Osteocyte (in vitro differentiated cells): ENCODE measurements around the gene SCAMP3. TPM values are rescaled to one million over a fixed set of nuclear protein-coding genes. Genes with fewer than 3 reads are reported as not detected.
A peak's percentile ranks its signal among the peaks of the same experiment; 100 is the strongest.

Experiments
- DNase-seq: peaks from one replicate; pipeline ENCODE4 v3.0.0; 2021; ENCODE audit warnings: mixed read lengths; ENCODE audit not compliant: unreplicated experiment; ENCODE audit errors: extremely low spot score
- H3K27ac Mint-ChIP-seq: one replicate; pipeline ENCODE4 v1.8.0; 2021; ENCODE audit warnings: mild to moderate bottlenecking, mixed read lengths; ENCODE audit not compliant: unreplicated experiment
- H3K27me3 Mint-ChIP-seq: one replicate; pipeline ENCODE4 v1.8.0; 2021; ENCODE audit warnings: mixed read lengths; ENCODE audit not compliant: unreplicated experiment
- H3K36me3 Mint-ChIP-seq: one replicate; pipeline ENCODE4 v1.8.0; 2021; ENCODE audit warnings: mixed read lengths; ENCODE audit not compliant: unreplicated experiment
- H3K4me1 Mint-ChIP-seq: one replicate; pipeline ENCODE4 v1.8.0; 2021; ENCODE audit warnings: mixed read lengths; ENCODE audit not compliant: unreplicated experiment
- H3K4me3 Mint-ChIP-seq: one replicate; pipeline ENCODE4 v1.8.0; 2021; ENCODE audit warnings: mild to moderate bottlenecking, moderate library complexity, mixed read lengths; ENCODE audit not compliant: unreplicated experiment
- H3K9me3 Mint-ChIP-seq: one replicate; pipeline ENCODE4 v1.8.0; 2021; ENCODE audit warnings: mixed read lengths; ENCODE audit not compliant: unreplicated experiment
- long read RNA-seq: library from polyadenylated mRNA; unstranded; transcript quantifications from one replicate; pipeline ENCODE4 v2.0.0, GENCODE V29; 2021
- total RNA-seq: library from RNA; stranded (reverse); gene quantifications from 2 replicates; pipeline ENCODE4 v1.2.1, GENCODE V29; 2021
- TF ChIP-seq, protein P1 (sequence below): fragments of 200-600 bp; sonication (generic); IDR thresholded peaks from 2 replicates; pipeline ENCODE4 v1.5.0; 2021; ENCODE audit warnings: antibody characterized with exemption, mild to moderate bottlenecking, moderate library complexity

SCAMP3 gene
- total RNA-seq = 73.7 and 74.6 TPM in 2 replicates
- long read RNA-seq, transcript SCAMP3-201 (9 exons, 1,446 nt) = major isoform, 30 of 49 reads
- long read RNA-seq, transcript SCAMP3-202 (8 exons, 1,537 nt) = minor isoform, 5 of 49 reads
- long read RNA-seq, partial matches to known transcripts = 3 of 49 reads
- long read RNA-seq, other reads (novel, unspliced or antisense) = 11 of 49 reads

DNA sequence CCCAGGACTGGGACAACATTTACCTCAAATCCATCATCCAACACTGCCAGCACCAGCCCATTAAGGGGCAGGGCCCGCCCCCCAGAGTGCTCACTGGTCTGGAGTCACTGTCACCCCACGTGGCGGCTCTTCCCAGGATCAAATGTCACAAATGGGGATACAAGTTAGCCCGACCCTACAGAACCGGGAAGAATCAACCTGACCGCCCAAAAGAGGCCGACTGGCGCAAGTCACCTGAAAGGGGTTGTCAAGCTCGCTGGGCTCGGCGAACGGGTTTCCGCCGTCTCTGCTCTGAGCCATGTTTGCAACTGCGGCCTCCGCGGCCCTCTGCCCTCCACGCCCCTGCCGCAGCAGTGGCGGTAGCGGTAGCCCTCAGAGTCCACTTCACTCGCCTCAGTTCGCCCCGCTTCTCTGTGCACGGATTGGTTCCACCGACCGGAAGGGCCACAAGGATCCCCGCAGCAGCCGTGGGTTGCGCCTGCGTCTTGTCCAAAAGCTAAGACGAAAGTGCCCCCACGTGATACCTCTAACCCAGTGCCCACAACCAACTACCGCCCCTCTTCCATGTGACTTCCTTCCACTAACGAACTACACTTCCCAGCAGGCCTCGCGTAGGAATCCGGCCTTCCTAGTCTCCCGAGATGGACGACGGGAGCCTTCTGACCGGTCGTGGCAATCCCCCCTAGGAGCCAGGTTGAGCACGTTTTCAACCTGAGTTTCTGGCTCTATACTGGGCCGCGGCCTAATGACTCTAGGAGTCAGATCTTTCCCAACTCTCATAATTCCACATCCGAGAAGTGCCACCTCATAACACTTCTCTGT lies at the start of gene SCAMP3:
Gene SCAMP3, minus strand, starts transcription at position 509 of the 822 bp plus-strand sequence. Its CDS starts 209 bp downstream, at position 300.
- no peaks in the 10 kb centered on the region for H3K27me3 Mint-ChIP-seq
- peak; percentile 97 for DNase-seq
- peak within 1 kb of the TSS; percentile 93 for H3K27ac Mint-ChIP-seq
- H3K4me1 Mint-ChIP-seq = peaks cover 22% of the 10 kb centered on the region
- H3K9me3 Mint-ChIP-seq = no peaks in the 10 kb centered on the region
- peaks cover 38% of the 10 kb centered on the region for H3K36me3 Mint-ChIP-seq
- TF ChIP-seq, protein P1, sequence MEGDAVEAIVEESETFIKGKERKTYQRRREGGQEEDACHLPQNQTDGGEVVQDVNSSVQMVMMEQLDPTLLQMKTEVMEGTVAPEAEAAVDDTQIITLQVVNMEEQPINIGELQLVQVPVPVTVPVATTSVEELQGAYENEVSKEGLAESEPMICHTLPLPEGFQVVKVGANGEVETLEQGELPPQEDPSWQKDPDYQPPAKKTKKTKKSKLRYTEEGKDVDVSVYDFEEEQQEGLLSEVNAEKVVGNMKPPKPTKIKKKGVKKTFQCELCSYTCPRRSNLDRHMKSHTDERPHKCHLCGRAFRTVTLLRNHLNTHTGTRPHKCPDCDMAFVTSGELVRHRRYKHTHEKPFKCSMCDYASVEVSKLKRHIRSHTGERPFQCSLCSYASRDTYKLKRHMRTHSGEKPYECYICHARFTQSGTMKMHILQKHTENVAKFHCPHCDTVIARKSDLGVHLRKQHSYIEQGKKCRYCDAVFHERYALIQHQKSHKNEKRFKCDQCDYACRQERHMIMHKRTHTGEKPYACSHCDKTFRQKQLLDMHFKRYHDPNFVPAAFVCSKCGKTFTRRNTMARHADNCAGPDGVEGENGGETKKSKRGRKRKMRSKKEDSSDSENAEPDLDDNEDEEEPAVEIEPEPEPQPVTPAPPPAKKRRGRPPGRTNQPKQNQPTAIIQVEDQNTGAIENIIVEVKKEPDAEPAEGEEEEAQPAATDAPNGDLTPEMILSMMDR = no peak
- H3K4me3 Mint-ChIP-seq = peak within 1 kb of the TSS; percentile 97

DNA sequence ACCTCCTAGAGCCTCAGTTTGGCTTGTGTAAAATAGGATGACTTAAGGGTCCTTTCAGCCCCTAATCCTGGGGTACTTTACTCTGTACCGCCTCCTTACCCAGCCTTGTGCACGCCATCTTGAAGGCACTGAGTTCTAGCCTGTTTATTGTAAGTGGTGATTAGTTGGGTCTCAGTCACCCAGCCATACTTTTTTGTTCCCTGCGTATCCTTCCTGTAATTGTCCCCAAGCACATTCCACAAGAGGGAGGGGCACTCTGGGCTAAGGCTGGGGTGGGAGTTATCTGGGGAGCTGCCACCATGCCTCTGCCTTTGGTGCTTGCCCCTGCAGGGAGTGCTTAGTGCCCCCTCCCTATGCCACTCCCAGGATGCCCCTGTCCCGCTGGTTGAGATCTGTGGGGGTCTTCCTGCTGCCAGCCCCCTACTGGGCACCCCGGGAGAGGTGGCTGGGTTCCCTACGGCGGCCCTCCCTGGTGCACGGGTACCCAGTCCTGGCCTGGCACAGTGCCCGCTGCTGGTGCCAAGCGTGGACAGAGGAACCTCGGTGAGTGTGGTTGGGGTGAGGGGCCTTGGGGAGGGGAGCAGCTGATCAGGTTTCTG lies 47.4 kb upstream of the SCAMP3 start:
- Mint-ChIP-seq H3K27me3 (no peaks in the 10 kb centered on the region), H3K36me3 (peaks cover 7% of the 10 kb centered on the region), H3K27ac (peak overlapping the region; percentile 94), H3K4me1 (peaks cover 26% of the 10 kb centered on the region), H3K4me3 (peak overlapping the region; percentile 97), H3K9me3 (no peaks in the 10 kb centered on the region)
- no peak for DNase-seq
- TF ChIP-seq, protein P1 = no peak

DNA sequence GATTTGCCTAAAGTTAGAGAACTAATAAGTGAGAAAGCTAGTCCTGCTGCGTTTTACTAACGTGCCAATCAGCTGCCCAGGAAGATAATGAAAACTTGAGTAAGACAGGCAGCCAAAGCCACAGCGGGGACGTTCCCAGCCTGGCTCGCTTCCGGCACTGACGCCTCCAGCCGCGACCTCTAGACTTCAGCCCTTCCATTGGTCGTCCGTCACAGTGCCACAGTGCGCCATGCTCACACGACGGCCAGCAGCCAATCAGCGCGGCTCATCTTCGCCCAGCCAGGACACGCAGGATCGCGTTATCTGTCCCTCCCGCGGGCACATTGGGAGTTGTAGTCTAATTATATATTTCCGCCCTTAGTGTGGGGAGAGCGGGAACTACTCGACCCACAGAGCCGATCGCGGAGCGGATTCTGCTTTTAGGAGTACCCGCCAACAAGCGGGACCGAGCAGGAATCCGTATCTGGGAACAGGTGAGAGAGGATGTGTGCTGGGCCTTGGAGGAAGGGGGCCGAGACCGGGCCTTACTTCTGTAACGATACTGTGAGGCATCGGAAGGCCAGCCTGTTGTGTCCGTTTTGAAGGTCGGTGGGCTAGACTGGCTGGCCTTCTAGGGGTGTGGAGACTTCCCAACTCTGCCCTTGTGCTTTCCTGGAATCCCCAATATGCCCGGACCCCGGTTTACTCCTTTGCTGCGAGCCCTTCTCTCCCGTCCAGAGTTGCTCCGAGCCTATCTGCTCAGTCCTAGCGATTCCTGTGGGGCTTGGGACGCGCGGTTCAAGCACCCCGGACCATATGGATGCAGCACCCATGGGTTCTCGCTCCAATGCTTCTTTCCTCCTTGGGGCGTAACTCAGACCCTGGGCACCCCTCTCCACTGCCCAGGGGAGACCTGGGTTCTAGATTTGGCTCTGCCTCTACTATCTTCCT lies 46.6 kb upstream of the SCAMP3 start, which contains the start of gene FDPS:
Gene FDPS, plus strand, starts transcription at position 374 of the 930 bp plus-strand sequence. CDS start 924 bp downstream, outside the sequence.
- no peaks in the 10 kb centered on the region for H3K27me3 Mint-ChIP-seq
- DNase-seq = peak; percentile 98
- H3K27ac Mint-ChIP-seq = peak within 1 kb of the TSS; percentile 94
- peaks cover 7% of the 10 kb centered on the region for H3K36me3 Mint-ChIP-seq
- H3K4me1 Mint-ChIP-seq = peaks cover 26% of the 10 kb centered on the region
- H3K9me3 Mint-ChIP-seq = no peaks in the 10 kb centered on the region
- H3K4me3 Mint-ChIP-seq = peak within 1 kb of the TSS; percentile 97
- TF ChIP-seq, protein P1 = no peak

DNA sequence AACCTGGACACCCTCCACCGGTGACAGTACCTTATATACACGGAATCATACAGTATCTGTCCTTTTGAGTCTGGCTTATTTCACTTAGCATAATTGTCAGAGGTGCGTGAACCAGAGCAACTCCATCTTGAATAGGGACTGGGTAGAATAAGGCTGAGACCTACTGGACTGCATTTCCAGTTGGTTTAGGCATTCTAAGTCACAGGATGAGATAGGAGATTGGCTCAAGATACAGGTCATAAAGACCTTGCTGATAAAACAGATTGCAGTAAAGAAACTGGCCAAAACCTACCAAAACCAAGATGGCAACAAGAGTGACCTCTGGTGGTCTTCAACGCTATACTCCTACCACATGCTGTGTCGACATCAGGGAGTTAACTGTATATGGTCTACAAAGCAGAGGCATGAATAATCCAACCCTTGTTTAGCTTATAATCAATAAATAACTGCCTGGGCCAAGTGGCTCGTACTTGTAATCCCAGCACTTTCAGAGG lies 45.1 kb upstream of the SCAMP3 start:
- no peaks in the 10 kb centered on the region for H3K9me3 Mint-ChIP-seq
- no peak for DNase-seq
- H3K4me3 Mint-ChIP-seq = peak overlapping the region; percentile 18
- no peaks in the 10 kb centered on the region for H3K27me3 Mint-ChIP-seq
- H3K27ac Mint-ChIP-seq = peak overlapping the region; percentile 94
- peaks cover 26% of the 10 kb centered on the region for H3K4me1 Mint-ChIP-seq
- H3K36me3 Mint-ChIP-seq = no peaks in the 10 kb centered on the region
- TF ChIP-seq, protein P1 = peak; percentile 40
